ENCODE results near the gene SGO2.

DNA sequence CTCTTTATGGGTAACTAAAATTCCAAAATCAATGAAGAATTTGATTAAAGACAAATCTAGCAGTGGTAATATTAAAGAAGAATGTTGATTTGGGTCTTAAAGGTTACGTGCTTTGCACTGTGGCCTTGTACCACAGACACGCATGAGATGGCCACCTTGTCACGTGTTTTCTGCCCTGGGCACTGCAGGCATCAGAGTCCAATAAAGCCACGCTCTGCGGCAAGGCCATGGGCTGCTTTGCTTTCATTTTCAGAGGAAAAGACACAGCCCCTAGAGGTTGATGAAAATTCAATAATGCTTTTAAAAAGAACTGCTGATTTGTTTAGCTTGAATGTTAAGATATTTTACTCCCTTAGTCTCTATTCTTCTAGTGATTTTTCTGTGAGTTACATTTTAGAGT, 90.2 kb downstream of the SGO2 start:
- TF ChIP-seq ZNF549 (tag by site-specific recombination; IDR thresholded peaks at IDR 0.05), result no peak
- TF ChIP-seq, protein P1, sequence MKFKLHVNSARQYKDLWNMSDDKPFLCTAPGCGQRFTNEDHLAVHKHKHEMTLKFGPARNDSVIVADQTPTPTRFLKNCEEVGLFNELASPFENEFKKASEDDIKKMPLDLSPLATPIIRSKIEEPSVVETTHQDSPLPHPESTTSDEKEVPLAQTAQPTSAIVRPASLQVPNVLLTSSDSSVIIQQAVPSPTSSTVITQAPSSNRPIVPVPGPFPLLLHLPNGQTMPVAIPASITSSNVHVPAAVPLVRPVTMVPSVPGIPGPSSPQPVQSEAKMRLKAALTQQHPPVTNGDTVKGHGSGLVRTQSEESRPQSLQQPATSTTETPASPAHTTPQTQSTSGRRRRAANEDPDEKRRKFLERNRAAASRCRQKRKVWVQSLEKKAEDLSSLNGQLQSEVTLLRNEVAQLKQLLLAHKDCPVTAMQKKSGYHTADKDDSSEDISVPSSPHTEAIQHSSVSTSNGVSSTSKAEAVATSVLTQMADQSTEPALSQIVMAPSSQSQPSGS (tag by site-specific recombination; IDR thresholded peaks at IDR 0.05; ENCODE audit: low read depth), result no peak
